Breast epithelium (tissue), 3 donors: ENCODE results near the gene SFXN5.

Experiments used
- CTCF ChIP-seq, 3 donors: fragments of 450-650 bp; IDR thresholded peaks; one replicate each; pipeline ENCODE4 v1.5.1; 2016 to 2017; ENCODE audit warnings: antibody characterized with exemption in 3 of 3, mild to moderate bottlenecking in 3 of 3, moderate library complexity in 3 of 3
- POLR2A ChIP-seq: fragments of 450-650 bp; IDR thresholded peaks from one replicate; pipeline ENCODE4 v1.6.1; 2016; ENCODE audit warnings: antibody characterized with exemption, mild to moderate bottlenecking, moderate library complexity

GRCh38 chr2:73031095-73031678 lies 40.3 kb downstream of the SFXN5 start:
- no peak for TF ChIP-seq CTCF (IDR thresholded peaks at IDR 0.05)
- TF ChIP-seq POLR2A = no peak
